Fibroblast of lung (primary cell): Measurements from ENCODE around the gene CLIP4. TPM values are rescaled to one million over a fixed set of nuclear protein-coding genes. Genes with fewer than 3 reads are reported as not detected.

Source experiments
- DNase-seq, 2 donors: peaks; one replicate each; pipeline versions ENCODE4 v3.0.0 to v3.0.0-alpha.2; 2010; ENCODE audit warnings: low read depth in 2 of 2
- H2AFZ ChIP-seq: 2 replicates; pipeline ENCODE4 v1.5.1; 2012; ENCODE audit warnings: low read length, control low read depth, inconsistent platforms
- H3K27ac ChIP-seq: 2 replicates; pipeline ENCODE4 v1.5.1; 2011; ENCODE audit warnings: low read length, control low read depth; ENCODE audit not compliant: insufficient read depth
- H3K27me3 ChIP-seq: 2 replicates; pipeline ENCODE4 v1.5.1; 2011; ENCODE audit warnings: mild to moderate bottlenecking, low read length; ENCODE audit not compliant: control insufficient read depth, insufficient read depth
- H3K36me3 ChIP-seq: 2 replicates; pipeline ENCODE4 v1.5.1; 2011; ENCODE audit warnings: low read length; ENCODE audit not compliant: control insufficient read depth, insufficient read depth
- H3K4me1 ChIP-seq: 2 replicates; pipeline ENCODE4 v1.5.1; 2011; ENCODE audit warnings: low read length; ENCODE audit not compliant: control insufficient read depth, insufficient read depth; ENCODE audit errors: extremely low read depth
- H3K4me2 ChIP-seq: 2 replicates; pipeline ENCODE4 v1.5.1; 2011; ENCODE audit warnings: low read length, control low read depth; ENCODE audit not compliant: insufficient read depth; ENCODE audit errors: extremely low read depth
- H3K4me3 ChIP-seq, 4 experiments: fragments of 200-600 bp in 1 of 4; sonication (generic) in 1 of 4; replicated peaks in 1 of 4; 2 replicates each; pipeline ENCODE4 v1.5.1; 2011 to 2016; ENCODE audit warnings: low read length in 4 of 4, low read depth in 3 of 4, mild to moderate bottlenecking in 3 of 4, control low read depth in 2 of 4, inconsistent platforms in 1 of 4, mixed read lengths in 1 of 4; ENCODE audit not compliant: insufficient read depth in 1 of 4; ENCODE audit errors: control extremely low read depth in 1 of 4
- H3K79me2 ChIP-seq: 2 replicates; pipeline ENCODE4 v1.5.1; 2012; ENCODE audit warnings: mild to moderate bottlenecking, low read length, inconsistent platforms; ENCODE audit not compliant: control insufficient read depth, insufficient read depth
- H3K9ac ChIP-seq: 2 replicates; pipeline ENCODE4 v1.5.1; 2011; ENCODE audit warnings: mild to moderate bottlenecking, low read length, control low read depth; ENCODE audit not compliant: insufficient read depth
- H3K9me3 ChIP-seq: 2 replicates; pipeline ENCODE4 v1.5.1; 2012; ENCODE audit warnings: low read depth, low read length; ENCODE audit not compliant: control insufficient read depth, insufficient read depth
- H4K20me1 ChIP-seq: 2 replicates; pipeline ENCODE4 v1.5.1; 2011; ENCODE audit warnings: low read length; ENCODE audit not compliant: control insufficient read depth, insufficient read depth; ENCODE audit errors: extremely low read depth
- CTCF ChIP-seq, 2 donors: IDR thresholded peaks in 1 of 2; conservative IDR thresholded peaks in 1 of 2; 1 replicate in 1 of 2; 2 replicates in 1 of 2; pipeline ENCODE4 v1.5.1; 2011 to 2012; ENCODE audit warnings: low read length in 2 of 2, control low read depth in 1 of 2, inconsistent platforms in 1 of 2, low read depth in 1 of 2, mild to moderate bottlenecking in 1 of 2
- EZH2 ChIP-seq: IDR thresholded peaks from 2 replicates; pipeline ENCODE4 v1.5.1; 2012; ENCODE audit warnings: low read length, control low read depth, mild to moderate bottlenecking; ENCODE audit errors: missing control alignments
- polyA plus RNA-seq, 2 donors: library from polyadenylated mRNA; depleted of rRNA in 1 of 2; stranded (reverse) in 1 of 2; unstranded in 1 of 2; fragments of >200 nt; gene quantifications; 2 replicates each; pipeline ENCODE4 v1.2.1, GENCODE V29; 2011 to 2012; ENCODE audit warnings: missing spikeins in 1 of 2
- total RNA-seq: library from RNA; depleted of rRNA; stranded (reverse); fragments of >200 nt; gene quantifications from 2 replicates; pipeline ENCODE4 v1.2.1, GENCODE V29; 2014

The CLIP4 gene
- total and polyA plus RNA-seq, 2 donors (not counting 1 experiment from before 2014, with no cell fraction given), result 39.9 to 127 TPM

GRCh38 chr2:29215739-29216608 is 100.8 kb downstream of the CLIP4 start:
- Histone ChIP-seq H2AFZ (no peak overlapping the region), H3K9me3 (no peaks in the 10 kb centered on the region), H3K79me2 (no peaks in the 10 kb centered on the region), H3K27ac (no peak overlapping the region), H3K4me2 (no peak overlapping the region), H3K36me3 (no peaks in the 10 kb centered on the region), H4K20me1 (no peaks in the 10 kb centered on the region), H3K9ac (no peak overlapping the region), H3K4me3 (no peak overlapping the region), H3K27me3 (no peaks in the 10 kb centered on the region), H3K4me1 (no peaks in the 10 kb centered on the region)
- TF ChIP-seq EZH2, result no peak
- no peak for DNase-seq

GRCh38 chr2:29216609-29216909 is 101.3 kb downstream of the CLIP4 start:
- no peak overlapping the region for H3K9ac ChIP-seq
- no peaks in the 10 kb centered on the region for H3K36me3 ChIP-seq
- no peak overlapping the region for H2AFZ ChIP-seq
- H3K79me2 ChIP-seq, result no peaks in the 10 kb centered on the region
- DNase-seq, result no peak
- no peaks in the 10 kb centered on the region for H3K27me3 ChIP-seq
- H3K4me2 ChIP-seq, result no peak overlapping the region
- TF ChIP-seq CTCF (conservative IDR thresholded peaks at IDR 0.05 in 1 of 2, IDR thresholded peaks at IDR 0.05 in 1 of 2; ENCODE audit: low read depth in 1 of 2, low read length in 2 of 2), result no peak
- TF ChIP-seq EZH2, result no peak
- H4K20me1 ChIP-seq, result no peaks in the 10 kb centered on the region
- no peak overlapping the region for H3K4me3 ChIP-seq
- no peaks in the 10 kb centered on the region for H3K4me1 ChIP-seq
- no peaks in the 10 kb centered on the region for H3K9me3 ChIP-seq
- H3K27ac ChIP-seq, result no peak overlapping the region

GRCh38 chr2:29218071-29218470 is 102.9 kb downstream of the CLIP4 start:
- Histone ChIP-seq H3K36me3 (no peaks in the 10 kb centered on the region), H3K79me2 (no peaks in the 10 kb centered on the region), H3K4me1 (no peaks in the 10 kb centered on the region), H3K9ac (no peak overlapping the region), H3K4me2 (no peak overlapping the region), H3K4me3 (no peak overlapping the region), H3K27ac (no peak overlapping the region), H4K20me1 (no peaks in the 10 kb centered on the region), H2AFZ (no peak overlapping the region), H3K27me3 (peaks cover 2% of the 10 kb centered on the region), H3K9me3 (no peaks in the 10 kb centered on the region)
- no peak for TF ChIP-seq CTCF (conservative IDR thresholded peaks at IDR 0.05 in 1 of 2, IDR thresholded peaks at IDR 0.05 in 1 of 2; ENCODE audit: low read depth in 1 of 2, low read length in 2 of 2)
- no peak for TF ChIP-seq EZH2
- DNase-seq, result no peak
